Spinal cord (tissue), 10 donors: Measurements from ENCODE around the gene ARL10. TPM values are rescaled to one million over a fixed set of nuclear protein-coding genes. Genes with fewer than 3 reads are reported as not detected.

Source experiments
- DNase-seq, 6 donors: peaks; one replicate each; pipeline versions ENCODE4 v3.0.0 to v3.0.0-alpha.2; 2013 to 2015; ENCODE audit warnings: low spot score in 6 of 6, low read depth in 4 of 6
- H3K27ac ChIP-seq: one replicate; pipeline ENCODE4 v1.5.1; 2013; ENCODE audit warnings: low read depth, low read length, control low read depth
- H3K27me3 ChIP-seq: one replicate; pipeline ENCODE4 v1.6.1; 2013; ENCODE audit warnings: low read length; ENCODE audit not compliant: control insufficient read depth, insufficient read depth
- H3K36me3 ChIP-seq: one replicate; pipeline ENCODE4 v1.6.1; 2013; ENCODE audit warnings: low read length; ENCODE audit not compliant: control insufficient read depth, insufficient read depth
- H3K4me1 ChIP-seq: one replicate; pipeline ENCODE4 v1.6.1; 2013; ENCODE audit warnings: low read length; ENCODE audit not compliant: control insufficient read depth, insufficient read depth
- H3K4me3 ChIP-seq: one replicate; pipeline ENCODE4 v1.5.1; 2013; ENCODE audit warnings: low read depth, low read length, control low read depth
- H3K9me3 ChIP-seq: one replicate; pipeline ENCODE4 v1.6.1; 2013; ENCODE audit warnings: low read length; ENCODE audit not compliant: control insufficient read depth, insufficient read depth
- WGBS: methylation state at CpG from one replicate; pipeline ENCODE4 v1.1.5; 2013; ENCODE audit warnings: missing lambda C conversion rate; ENCODE audit not compliant: insufficient coverage; 5-methylcytosine and 5-hydroxymethylcytosine counted together
- polyA plus RNA-seq, 2 donors: library from polyadenylated mRNA; unstranded; fragments of 120-200 nt; gene quantifications; one replicate each; pipeline ENCODE4 v1.2.1, GENCODE V29; 2013; ENCODE audit not compliant: insufficient read length in 2 of 2
- total RNA-seq, 2 donors: library from RNA; depleted of rRNA in 1 of 2; stranded (reverse); fragments of 120-200 nt in 1 of 2; fragments of >200 nt in 1 of 2; gene quantifications; one replicate each; pipeline versions ENCODE4 v1.2.3 to v1.2.4, GENCODE V29; 2013 to 2014
- donor health status: healthy.

ARL10 gene
- total and polyA plus RNA-seq, 4 donors: 22.6 to 39.3 (median 29.2) TPM

- no peak for DNase-seq
- Histone ChIP-seq H3K4me1 (peaks cover 14% of the 10 kb centered on the region), H3K27me3 (no peaks in the 10 kb centered on the region), H3K9me3 (no peaks in the 10 kb centered on the region), H3K4me3 (no peak overlapping the region), H3K36me3 (peaks cover 69% of the 10 kb centered on the region), H3K27ac (no peak overlapping the region)
- 68% methylated on average over 3 of the region's 4 CpGs for WGBS
Observed at GRCh38 chr5:176409765-176410164, 44.5 kb downstream of the ARL10 start.

DNA sequence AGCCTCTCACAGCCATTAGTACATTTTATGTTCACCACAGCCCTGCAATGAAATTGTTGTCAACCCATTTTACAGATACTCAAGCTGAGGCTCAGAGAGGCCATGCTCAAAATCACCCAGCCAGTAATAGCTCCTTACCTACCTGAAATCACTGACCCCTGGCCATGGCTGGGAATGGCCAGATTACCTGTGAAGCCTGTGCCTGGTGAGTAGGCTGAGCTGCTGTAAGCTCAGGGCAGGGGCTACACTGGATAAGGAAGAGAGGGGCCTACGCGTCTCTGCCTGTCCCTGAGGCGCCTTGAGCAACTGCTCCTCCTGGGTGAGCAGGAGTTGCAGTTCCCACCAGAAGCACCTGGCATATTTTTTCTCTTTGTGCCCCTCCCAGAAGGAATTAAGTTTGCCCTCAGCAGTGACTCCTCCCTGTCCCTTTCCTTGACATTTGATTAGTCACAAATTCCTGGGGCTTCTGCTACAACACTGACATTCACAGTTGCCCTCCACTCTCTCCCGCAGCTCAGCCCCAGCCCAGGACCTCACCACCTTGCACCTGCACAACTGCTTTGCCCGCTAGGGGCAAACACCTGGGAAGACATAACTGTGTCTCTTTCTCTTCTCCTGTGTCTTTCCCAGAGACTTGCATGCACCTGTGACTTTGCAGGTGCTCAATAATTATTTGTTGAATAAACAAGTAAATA lies 45.3 kb downstream of the ARL10 start:
- 86% methylated on average over 1 of the region's 5 CpGs for WGBS
- peaks cover 64% of the 10 kb centered on the region for H3K36me3 ChIP-seq
- no peak overlapping the region for H3K4me3 ChIP-seq
- peaks cover 21% of the 10 kb centered on the region for H3K4me1 ChIP-seq
- DNase-seq: no peak
- H3K27me3 ChIP-seq: no peaks in the 10 kb centered on the region
- H3K27ac ChIP-seq: no peak overlapping the region
- H3K9me3 ChIP-seq: no peaks in the 10 kb centered on the region

GRCh38 chr5:176412517-176413254 lies 47.4 kb downstream of the ARL10 start:
- H3K4me3 ChIP-seq: no peak overlapping the region

DNA sequence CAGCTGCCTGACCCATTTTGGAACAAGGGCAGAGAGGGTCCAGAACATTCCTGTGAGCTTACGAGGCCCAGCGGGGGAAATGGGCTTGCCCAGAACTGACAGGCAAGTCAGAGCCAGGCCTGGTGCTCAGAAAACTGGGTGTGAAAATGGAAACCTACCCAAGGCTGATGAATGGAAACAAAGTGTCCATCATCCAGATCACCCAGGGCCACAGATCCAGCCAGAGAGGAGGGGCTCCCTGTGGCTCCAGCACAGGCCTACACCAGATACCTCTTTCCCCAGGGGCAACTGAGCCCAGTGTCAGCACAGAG lies 47.9 kb downstream of the ARL10 start:
- Histone ChIP-seq H3K27me3 (no peaks in the 10 kb centered on the region), H3K4me1 (peaks cover 31% of the 10 kb centered on the region), H3K9me3 (no peaks in the 10 kb centered on the region), H3K4me3 (no peak overlapping the region), H3K27ac (peak overlapping the region; percentile 2), H3K36me3 (peaks cover 39% of the 10 kb centered on the region)
- peak in 1 of 6 donors; percentile 36 for DNase-seq
- WGBS: 90% methylated on average over 2 of the region's 2 CpGs

More at GRCh38 chr5:176412517-176413254, 47.4 kb downstream of the ARL10 start:
- no peak for DNase-seq
- 87% methylated on average over 8 of the region's 10 CpGs for WGBS
- H3K4me1 ChIP-seq: peaks cover 31% of the 10 kb centered on the region
- H3K36me3 ChIP-seq: peaks cover 44% of the 10 kb centered on the region
- no peak overlapping the region for H3K27ac ChIP-seq
- no peaks in the 10 kb centered on the region for H3K27me3 ChIP-seq
- no peaks in the 10 kb centered on the region for H3K9me3 ChIP-seq

GRCh38 chr5:176413709-176414191 lies 48.5 kb downstream of the ARL10 start:
- Histone ChIP-seq H3K27me3 (no peaks in the 10 kb centered on the region), H3K9me3 (no peaks in the 10 kb centered on the region), H3K4me1 (peaks cover 31% of the 10 kb centered on the region), H3K27ac (peak overlapping the region; percentile 2), H3K4me3 (no peak overlapping the region), H3K36me3 (peaks cover 34% of the 10 kb centered on the region)
- DNase-seq: no peak
- 68% methylated on average over 6 of the region's 7 CpGs for WGBS

DNA sequence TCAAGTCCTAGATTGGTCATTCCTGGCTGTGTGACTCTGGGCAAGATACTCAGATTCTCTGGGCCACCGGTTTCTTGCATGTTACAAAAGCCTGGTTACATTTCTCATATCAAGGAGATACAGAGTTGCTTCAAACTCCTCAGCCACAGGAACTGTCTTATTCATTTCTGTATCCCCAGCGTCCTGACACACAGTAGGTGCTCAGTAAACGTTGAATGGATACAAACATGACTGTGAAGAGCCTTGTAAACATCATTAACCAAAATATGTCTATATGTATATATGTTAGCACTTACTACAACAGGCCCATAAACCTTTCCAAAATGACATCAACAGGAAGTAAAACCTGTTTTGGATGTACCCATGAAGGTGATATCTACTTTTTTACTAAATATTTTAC lies 49.4 kb downstream of the ARL10 start:
- Histone ChIP-seq H3K4me3 (peak overlapping the region; percentile 52), H3K36me3 (peaks cover 25% of the 10 kb centered on the region), H3K9me3 (no peaks in the 10 kb centered on the region), H3K4me1 (peaks cover 31% of the 10 kb centered on the region), H3K27me3 (no peaks in the 10 kb centered on the region), H3K27ac (no peak overlapping the region)
- no peak for DNase-seq
- 100% methylated on average over 1 of the region's 3 CpGs for WGBS

DNA sequence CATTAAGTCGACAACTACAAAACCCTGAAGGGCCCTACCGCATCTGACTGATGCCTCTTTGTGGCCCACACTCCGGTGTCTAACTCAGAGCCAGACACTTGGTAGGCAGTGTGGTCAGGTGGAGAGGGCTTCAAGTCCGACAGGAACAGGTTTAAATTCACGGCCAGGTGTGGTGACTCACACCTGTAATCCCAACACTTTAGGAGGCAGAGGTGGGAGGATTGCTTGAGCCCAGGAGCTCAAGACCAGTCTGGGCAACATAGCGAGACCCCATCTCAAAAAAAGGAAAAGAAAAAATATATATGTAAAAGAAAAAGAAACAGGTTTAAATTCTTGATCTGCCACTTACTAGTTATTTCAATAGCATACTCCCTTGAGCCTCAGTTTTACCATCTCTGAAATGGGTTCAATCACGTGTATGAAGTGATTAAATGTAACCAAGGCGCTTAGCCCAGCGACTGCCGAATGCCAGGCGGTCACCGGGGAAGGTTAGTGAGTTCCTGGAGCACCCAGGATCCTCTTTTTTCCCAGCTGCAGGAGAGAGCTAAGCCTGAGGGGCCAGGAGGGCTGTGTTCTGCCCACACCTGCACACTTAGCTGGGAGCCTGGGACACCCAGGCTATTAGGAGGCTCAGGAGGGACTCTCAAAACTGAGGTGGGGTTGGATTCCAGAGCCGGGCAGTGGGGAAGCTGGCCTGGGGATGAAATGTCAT lies 50.1 kb downstream of the ARL10 start:
- WGBS: 66% methylated on average over 5 of the region's 13 CpGs
- DNase-seq: peak in 1 of 6 donors; percentile 36
- Histone ChIP-seq H3K9me3 (no peaks in the 10 kb centered on the region), H3K4me1 (peaks cover 31% of the 10 kb centered on the region), H3K27me3 (no peaks in the 10 kb centered on the region), H3K36me3 (peaks cover 19% of the 10 kb centered on the region), H3K27ac (peak overlapping the region; percentile 61), H3K4me3 (peak overlapping the region; percentile 52)

DNA sequence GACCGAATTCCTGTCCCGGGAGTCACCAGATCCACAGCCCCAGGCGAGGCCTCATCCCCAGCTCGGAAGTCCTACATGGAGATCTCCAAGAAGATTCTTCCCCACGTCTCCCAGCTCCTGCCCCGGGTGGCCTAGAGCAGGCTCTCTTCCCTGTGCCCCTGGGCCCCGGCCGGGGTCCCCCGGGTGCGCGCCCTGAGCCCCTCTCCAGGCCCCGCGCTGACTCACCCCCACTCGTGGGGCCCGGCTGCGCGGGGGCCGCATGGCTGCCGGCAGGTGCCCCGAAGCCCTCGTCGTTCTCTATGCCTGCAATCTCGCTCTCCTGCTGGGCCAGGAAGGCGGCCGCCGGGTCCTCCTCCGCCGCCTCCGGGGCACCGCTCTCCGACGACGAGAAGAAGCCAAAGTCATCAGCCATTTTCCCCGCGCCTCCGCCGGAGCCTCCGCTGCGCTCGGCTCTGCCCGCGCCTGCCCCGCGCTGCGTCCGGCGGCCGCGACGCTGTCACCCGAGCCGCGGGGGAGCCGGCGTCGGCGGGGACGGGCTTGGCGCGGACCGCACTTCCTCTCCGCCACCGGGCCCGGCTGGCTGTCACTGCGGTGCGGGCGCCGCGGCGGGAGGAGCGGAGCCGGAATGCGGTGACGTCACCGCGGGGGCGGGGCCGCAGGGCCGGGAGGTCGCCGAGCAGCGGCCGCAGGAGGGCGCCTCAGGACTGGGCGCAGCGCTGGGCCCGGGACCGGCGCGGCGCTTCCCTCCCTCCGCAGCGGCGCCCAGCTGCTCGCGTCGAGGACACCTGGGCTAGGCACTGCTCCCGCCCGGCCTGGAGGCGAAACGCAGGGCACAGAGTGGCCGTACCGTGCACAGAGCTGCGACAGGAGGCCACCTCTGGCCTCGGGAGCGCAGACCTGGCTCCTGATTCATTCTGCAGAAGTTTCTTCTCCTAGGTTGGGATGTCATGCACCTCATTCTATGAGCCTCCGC lies 51.0 kb downstream of the ARL10 start, which contains the start of gene CLTB:
Gene CLTB (minus strand): TSS at position 588 of the 973 bp plus-strand sequence. CDS start 176 bp downstream, at position 412.
- Histone ChIP-seq H3K4me1 (peaks cover 31% of the 10 kb centered on the region), H3K27me3 (peaks cover 4% of the 10 kb centered on the region), H3K36me3 (peaks cover 11% of the 10 kb centered on the region), H3K27ac (peak within 1 kb of the TSS; percentile 61), H3K9me3 (no peaks in the 10 kb centered on the region), H3K4me3 (peak within 1 kb of the TSS; percentile 52)
- WGBS: under 1% methylated on average over 106 of the region's 107 CpGs
- peak; percentile 67 to 96 (median 80) for DNase-seq

DNA sequence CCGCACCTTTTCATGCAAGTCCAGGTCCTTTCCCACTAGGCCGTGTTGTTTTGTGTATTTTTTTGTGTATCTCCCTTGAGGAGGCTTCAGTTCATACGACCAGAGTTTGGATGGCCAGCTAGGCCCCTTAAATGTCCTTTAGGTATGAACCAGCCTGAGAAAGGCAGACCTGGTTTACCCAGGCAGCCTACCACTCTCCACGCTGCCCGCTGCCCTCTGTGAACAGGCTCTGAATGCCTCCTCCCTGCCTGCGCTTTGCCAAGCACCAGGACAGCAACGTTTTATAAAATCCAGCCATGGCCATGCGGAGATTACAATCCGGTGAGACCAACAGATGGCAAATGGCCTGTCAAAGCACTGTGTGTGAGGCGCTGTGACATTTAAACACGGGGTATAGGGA lies 51.7 kb downstream of the ARL10 start:
- Histone ChIP-seq H3K27ac (no peak overlapping the region), H3K4me1 (peaks cover 31% of the 10 kb centered on the region), H3K27me3 (peaks cover 4% of the 10 kb centered on the region), H3K4me3 (peak overlapping the region; percentile 37), H3K9me3 (no peaks in the 10 kb centered on the region), H3K36me3 (peaks cover 9% of the 10 kb centered on the region)
- WGBS: 78% methylated on average over 10 of the region's 11 CpGs
- peak in 1 of 6 donors; percentile 33 for DNase-seq
